ENCODE results near the gene GNG11. TPM values are rescaled to one million over a fixed set of nuclear protein-coding genes. Genes with fewer than 3 reads are reported as not detected.
"Not testable (repeated sequence)": the region's sequence is repeated elsewhere in the genome, so short reads cannot be mapped to it uniquely, and the experiment has no call there.

GNG11 gene
- total RNA-seq, 1 donor from 2014 or later, result 4.5 TPM

DNA sequence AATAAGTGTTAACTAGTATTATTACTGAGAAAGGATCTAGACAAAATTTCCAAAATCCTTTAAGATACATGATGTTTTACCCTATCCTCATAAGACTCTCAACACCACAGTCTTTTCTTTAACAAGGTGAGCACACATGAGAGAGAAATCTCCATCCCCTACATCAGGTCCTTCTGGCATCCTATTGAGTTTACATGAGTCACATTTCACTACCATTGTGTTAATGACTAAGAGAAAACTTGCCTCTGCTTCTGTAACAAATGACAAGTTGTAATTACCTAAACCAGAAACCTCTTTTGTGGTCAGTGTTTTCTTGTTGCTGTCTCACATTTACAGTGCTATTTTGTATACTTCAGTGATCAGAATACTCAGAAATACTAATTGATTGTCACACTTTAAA, 9.9 kb upstream of the GNG11 start:
- not testable (repeated sequence) for DNase-seq

DNA sequence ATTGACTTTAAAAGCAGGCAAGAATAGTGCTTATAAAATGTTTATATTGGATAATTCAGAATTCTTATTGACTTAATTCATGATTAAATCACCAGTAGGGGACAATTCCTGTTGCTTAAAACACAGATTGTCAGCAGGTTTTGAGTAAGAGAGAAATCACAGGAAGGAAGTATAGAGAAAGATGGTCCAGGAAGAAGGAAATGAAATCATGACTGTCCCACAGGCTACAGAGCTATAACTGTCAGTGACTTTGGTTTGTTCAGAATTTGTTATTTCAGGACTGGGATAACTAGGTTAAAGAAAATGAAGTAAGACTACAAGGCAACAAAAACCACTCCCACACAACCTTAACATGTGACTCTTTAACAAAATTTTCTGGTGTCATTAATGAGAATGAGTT, 8.3 kb upstream of the GNG11 start:
- no peak for DNase-seq

DNA sequence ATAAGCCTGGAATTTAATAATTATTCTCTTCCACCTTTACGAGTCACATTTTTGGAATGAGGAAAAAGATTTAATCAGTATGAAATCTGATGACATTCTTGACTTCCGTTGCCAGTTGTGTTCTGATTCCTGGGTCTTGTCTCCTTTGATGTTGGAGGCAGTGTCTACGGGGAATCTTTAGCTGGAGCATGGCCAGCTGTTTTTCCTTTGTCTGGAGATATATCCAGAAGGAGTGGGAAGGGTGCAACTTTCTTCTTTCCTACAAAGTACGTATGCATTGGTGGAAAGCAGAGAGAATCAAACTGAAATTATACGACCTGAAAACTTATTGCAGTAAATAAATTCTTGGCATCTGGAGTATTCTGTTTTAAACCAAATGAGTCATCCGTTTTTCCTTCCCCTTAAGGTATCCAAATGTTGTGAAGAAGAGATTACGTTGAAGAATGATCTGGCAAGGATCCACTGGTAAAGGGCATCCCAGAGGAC, 6.9 kb upstream of the GNG11 start:
- DNase-seq, result no peak

DNA sequence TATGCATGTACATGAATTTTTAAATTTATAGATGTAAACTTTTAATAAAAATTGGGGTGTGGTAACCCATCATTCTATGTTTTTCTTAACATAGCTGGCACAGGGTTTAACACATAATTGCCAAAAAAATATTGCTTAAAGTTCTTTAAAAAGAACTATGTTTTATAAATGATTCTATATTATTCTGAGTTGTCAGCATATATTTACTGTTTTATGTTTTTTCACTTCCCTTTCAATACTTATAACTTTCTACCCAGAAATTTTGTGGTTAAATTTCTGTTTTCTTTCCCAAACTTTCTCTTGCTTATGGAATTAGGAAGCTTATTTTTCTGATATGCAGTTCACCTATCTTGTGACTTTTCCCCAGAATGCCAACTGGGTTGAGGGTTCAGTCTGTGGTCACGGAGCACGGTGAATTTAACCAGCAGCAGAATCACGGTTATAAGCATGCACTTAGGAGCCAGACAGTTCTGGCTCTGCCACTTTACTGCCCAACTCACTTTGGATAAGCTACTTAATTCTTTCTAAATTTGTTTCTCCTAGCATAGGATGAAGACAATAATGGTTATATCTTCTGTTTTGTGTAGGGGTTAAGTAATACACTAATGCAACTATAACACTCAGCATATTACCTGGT, 6.2 kb upstream of the GNG11 start:
- DNase-seq, result not testable (repeated sequence)

DNA sequence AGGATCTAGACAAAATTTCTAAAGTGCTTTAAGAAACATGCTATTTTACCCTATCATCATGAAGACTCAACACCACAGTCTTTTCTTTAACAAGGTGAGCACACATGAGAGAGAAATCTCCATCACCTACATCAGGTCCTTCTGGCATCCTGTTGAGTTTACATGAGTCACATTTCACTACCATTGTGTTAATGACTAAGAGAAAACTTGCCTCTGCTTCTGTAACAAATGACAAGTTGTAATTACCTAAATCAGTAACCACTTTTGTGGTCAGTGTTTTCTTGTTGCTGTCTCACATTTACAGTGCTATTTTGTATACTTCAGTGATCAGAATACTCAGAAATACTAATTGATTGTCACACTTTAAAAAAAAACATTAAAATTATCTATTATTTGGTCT, 5.6 kb upstream of the GNG11 start:
- DNase-seq, result not testable (repeated sequence)

DNA sequence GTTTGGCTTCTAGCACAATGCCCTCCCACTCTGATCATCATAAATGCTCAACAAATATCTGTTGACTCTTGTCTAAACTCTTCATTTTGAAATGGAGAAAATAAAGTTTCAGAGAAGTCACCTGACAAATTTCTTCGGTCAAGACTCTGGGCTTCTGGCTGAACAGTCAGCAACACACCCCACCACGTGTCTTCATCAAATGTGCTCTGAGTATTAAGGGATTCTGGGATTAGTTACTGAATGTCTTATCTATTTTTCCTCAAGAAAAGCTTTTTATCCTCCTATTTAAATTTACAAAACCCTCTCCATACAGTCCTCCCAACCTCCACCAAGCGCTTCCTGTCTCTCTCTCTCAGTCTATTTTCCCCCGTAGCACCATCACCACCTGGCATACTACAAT, 5.2 kb upstream of the GNG11 start:
- DNase-seq, result not testable (repeated sequence)

DNA sequence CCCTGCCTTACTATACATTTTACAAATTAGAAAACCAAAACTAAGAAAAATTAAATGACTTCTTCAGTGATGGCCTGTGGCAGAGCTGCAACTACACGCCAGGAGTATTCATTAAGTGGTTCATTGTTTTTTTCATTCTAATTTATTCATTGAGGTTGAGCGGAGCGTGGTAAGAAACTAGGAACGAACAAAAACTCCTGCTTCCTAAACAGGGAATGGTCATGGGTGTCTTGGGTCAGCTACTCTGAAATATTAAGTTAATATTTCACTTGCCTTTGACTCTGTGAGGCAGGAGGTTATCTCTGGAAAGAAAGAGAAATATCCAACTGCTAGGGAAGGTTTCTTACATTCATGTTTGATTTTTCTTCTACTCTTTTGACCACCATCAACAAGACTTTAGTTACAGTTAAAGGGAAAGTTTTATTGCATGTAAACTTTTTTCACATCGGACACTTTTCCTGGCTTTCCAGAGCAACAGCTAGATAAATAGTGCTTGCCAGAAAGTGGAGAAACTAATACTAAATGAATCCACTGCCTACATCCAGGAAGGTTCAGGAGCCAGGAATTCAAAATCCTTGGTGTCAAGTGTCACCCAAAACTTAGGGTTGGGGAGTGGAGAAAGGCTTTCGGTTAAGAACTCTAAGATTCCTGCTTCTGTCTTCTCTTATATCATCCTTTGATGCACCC, 896 bp upstream of the GNG11 start:
- DNase-seq, result no peak

DNA sequence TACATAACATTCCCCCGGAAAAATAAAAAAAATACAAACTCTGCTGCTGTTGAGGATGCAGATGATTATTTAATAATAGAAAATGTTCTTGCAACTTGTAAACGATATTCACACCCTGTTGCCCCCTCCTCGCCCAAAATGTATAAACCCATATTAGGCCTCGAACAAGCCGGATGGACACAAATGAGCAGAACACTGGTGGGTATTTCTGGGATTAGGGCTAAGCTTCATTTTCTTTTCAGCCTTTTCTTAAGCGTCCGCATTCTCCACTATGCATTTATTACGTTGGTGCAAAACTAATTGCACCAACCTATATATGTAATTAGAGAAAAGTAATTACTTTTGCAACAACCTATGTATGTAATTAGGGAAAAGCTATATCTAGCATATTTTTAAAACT, 349 bp upstream of the GNG11 start:
- no peak for DNase-seq

DNA sequence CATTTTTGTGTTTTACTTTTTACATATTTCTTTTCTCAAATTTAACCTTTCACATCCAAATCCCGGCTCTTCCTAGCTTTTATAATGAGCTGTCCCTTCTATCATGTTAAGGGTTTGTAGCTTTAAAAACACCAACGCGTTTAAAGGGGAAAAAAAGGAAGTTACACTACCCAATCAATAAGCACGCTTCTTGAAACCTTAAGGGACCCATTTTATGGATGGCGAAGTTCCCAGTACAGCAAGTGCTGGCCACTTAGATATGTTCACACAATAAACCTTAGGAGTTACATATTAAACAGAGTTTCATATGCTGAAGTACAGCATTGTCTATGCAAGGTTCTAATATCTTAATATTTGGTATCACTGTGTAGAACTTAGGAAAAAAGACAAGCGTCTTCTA, 1.8 kb downstream of the GNG11 start:
- no peak for DNase-seq

DNA sequence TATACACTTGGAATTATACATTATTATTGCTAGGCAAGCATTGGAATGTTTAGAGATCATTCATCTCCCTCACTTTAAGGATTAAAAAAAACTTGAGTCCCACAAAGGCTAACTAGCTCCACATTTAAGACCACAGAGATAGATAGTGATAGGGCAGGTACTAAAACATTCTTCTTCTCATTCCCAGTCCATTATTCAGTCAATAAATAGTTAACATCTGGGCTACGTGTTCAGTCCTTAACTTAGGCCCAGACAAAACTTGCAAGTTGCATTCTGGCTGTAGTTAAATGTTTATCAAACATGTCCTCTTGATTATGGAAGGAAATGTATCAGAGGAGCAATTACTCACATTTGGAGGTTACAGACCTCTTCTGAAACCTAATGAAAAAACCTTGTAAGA, 2.4 kb downstream of the GNG11 start:
- no peak for DNase-seq

DNA sequence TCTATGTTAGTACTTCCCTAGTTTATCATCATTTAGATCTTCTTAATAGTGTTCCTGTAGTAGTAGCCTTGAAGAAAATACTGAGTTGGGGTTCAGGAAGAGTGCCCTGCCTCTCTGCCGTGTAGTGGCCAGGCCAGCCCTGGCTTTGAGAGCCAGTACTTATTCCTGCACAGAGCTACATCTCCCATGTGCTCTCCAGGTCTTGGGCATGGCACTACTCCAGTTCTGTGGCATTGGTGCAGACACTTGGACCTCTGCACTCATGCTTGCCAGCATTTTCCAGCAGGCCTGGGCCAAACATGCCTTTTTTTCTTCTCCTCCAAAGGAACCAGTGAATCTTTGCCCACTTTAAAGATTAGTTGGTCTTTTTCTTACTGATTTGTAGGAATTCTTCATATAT, 5.3 kb downstream of the GNG11 start:
- DNase-seq, result no peak

DNA sequence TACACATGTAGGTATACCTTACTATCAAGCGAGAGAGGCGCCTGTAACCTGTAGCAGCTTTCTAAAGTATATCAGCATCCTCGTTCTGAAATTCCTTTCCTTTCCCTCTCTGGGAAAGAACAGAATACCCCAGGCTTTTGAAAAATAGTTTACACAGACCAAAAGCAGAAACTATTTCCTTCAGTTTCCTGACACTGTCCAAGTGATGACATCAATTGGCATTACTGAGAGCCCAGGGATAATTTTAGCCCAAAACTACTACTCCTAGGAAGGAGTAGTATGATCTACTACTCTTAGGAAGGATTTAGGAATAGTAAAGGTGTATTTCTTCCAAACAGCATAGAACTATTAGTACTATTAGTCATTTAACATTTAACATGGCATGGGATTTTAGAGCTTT, 6.0 kb downstream of the GNG11 start:
- no peak for DNase-seq

DNA sequence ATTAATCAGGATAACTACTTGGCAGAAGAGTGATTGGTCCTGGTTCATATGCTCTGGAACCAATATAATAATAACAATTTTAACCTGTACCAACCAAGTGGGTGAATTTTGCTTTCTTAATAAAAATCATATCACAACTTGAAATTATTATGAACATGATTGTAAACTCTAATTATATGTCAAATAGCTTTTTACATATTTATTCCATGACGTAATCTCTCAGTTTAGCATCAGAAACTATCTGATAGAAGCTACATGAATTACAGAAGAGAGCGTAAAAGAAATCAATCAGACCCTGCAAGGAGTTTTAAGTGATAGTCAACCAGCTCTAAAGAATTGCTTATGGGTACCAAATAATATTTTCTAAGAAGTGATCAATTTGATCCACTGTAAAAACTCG, 10.1 kb downstream of the GNG11 start:
- DNase-seq, result no peak

DNA sequence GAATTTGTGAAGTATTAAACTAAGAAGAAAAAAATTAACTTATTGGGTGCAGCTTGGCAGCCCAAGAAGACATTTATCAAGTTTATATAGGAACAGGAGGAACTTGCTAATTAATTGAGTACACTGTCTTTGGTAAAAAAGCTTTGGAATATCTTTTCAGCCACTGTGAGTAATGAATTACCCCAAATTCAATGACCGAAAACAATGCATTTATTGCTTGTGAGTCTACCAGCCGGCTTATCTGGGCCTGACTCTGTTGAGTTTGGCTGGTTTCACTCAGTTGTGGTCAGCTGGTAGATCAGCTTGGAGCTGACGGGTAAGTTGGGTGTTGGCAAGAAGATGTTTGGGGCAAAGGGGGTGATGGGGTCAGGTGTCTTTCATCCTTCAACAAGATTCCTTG, 11.6 kb downstream of the GNG11 start:
- no peak for DNase-seq

DNA sequence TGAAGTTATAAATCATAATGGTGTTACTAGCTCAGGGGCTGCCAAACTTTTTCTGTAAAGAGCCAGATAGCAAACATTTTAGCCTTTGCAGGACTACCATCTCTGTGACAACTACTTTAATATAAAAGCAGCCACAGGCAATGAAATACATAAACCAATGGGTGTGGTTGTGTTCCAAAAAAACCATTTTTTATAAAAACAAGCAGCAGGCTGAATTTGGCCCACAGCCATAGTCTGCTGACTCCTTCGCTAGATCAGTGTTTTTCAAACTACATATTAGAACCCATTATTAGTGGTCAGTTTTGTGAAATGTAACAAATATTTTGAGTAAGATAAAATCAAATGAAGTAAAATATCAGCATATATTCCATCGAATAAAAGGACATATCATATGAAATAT, 13.6 kb downstream of the GNG11 start:
- DNase-seq, result no peak

DNA sequence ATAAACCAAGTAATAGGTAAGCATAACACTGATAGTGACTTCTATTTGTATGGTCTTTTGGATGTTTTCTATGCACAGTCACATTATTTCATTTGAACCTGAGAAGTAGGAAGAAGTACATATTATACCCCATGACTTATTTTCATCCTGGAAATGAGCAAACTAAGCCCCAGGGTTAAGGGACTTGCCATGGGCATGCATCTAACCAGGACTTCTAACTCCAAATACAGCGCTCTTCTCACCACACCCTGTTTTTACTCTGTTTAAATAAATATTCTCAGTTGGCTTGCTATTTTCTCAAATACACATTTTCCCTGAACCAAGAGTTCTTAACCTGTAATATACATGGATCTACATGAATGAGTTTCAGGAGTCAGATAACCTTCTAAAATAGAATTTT, 16.3 kb downstream of the GNG11 start:
- no peak for DNase-seq

DNA sequence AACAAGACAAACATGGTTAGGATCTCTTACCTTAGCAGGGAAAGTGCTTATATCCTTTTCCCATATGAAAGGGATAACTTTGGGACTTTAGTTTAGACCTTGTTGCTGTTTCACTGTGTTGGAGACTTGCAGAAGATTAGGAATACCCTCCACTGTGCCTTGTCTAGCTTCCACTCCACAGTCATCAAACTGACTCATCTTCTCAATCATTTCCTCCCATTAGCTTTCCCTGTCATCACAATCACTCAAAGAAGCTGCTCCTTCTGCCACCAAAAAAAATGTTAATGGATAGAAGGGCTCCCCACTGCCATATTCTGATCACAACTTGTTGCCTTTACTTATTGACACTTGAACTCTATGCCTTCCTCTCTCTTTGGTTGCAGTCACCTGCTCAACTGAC, 16.8 kb downstream of the GNG11 start:
- DNase-seq, result no peak

DNA sequence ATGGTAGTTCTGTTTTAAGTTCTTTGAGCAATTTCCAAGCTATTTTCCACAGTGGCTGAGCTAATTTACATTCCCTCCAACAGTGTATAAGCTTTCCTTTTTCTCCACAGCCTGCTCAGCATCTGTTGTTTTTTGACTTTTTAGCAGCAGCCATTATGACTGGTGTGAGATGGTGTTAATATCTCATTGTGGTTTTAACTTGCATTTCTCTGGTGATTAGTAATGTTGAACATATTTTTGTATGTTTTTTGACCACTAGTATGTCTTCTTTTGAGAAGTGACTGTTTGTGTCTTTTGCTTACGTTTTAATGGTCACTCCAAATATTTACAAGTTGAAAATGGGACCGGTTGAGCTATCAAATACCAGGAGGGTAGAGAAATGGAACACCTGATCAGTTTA, 20.4 kb downstream of the GNG11 start:
- DNase-seq, result no peak

DNA sequence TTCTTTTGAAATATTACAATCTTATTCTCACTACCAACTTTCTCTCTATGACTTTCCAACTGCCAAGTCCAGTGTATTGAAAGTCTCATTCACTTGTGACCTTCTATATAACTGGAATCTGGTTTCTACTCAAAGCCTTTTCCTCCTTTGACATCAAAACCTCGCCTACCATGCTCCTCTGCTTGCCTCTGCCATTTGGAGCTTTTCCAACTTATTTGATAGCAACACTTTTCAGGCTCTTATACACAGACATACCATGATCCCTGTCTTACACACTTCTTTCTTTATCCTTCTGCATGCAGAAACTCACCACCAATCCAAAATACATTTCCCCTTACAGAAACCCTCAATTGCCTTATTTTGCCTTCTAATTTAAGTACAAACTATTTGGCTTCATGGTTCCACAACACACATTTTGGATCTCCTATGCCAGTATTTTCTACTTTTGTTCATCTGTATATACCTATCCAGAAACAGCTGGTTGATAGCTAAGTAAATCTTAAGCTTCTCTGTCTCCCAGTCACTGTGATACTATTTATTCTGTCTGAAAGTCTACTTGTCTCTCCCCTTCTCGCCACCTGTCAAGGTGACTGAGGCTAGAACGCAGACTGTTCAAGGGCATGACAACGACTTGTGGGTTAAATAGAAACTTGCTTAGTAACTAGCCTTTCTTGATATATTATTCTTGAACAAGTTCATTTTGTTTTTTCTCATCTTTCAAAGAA, 22.4 kb downstream of the GNG11 start:
- no peak for DNase-seq

DNA sequence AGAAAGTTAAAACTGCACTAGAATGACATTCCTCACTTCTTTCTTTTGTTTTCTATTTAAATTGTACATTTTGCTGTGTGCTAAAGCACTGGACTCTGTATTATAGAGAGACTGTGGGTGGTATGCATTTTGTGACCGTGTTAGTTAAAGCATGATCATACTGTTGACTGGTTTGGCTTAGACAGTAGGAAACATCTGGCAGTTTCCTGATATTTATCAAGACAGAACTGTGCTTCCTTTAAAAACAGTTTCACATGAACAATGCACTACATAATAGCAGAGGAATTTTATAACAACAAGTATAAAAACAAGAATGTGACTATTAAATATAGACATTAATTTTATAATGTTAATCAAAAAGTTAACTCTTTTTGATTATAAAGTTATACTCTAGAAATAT, 23.1 kb downstream of the GNG11 start:
- no peak for DNase-seq

DNA sequence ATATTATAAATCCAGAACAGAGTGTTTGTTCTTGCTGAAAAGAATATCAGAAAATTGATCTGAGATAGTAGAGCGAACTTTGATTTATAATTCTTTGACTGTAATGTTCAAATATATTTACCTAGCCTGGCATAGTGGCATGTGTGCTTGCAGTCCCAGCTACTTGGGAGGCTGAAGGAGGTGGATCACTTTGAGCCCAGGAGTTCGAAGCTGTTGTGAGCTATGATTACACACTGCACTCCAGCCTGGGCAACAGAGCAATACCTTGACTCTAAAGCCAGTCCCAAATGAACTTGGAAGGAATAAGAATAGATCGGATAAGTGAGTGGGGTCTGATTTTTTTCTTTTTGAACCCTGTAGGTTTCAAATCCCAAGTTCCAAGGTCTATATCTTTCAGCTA, 23.5 kb downstream of the GNG11 start:
- DNase-seq, result no peak

DNA sequence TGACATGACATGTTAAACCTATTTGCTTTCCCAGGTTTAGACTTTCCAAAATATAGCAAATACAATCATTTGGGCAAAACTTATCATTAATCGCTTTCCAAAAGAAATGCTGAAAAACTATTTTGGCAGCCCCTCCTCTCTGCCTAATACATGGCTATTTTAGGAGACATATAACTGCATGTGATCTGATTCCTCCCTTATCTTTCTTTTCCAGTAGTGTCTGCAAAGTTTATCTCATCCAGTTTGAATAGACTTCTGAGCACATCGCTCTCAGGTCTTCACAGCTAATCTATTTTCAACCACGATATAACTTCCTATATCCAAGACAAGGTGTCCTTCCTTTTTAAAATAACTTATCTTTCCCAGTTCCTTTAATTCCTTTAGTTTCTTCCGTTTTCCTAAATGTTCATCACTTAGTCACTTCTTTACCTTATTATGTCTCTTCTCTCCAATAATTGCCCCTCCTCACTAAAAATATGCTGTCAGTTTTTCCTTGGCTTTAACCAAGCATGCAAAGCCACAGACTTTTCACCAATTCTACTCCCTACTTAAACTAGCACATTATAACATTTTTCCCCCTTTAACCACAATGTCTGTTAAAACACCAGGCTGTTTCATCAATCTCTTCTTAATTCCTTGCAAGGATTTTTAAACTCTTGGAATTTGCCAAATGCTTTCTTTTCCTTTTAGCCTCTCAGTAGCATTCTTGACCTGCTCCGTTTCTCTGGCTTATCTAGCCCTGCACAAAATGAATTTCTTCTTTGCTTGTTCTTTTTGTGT, 24.4 kb downstream of the GNG11 start:
- no peak for DNase-seq

DNA sequence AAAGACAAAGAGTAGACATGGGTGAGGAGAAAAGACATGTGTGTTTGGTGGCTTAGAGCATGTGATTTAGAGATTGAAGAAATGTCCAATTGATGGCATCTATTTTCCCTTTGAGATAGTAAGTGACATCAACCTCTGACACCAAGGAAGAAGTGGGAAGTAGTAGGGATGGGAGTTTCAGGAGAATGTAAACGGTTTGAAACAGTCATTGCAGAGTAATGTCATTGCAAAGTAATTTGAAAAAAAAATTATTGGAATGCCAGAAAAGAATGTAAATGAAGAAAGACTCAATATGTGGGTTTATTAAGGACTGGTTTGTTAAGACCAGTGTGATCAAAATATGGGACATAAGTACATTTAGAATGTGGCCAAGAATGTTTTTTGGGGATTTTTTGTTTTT, 26.6 kb downstream of the GNG11 start:
- DNase-seq, result no peak

All from occipital lobe (tissue), 2 donors.